ENCODE measurements around the gene TAP1. TPM values are rescaled to one million over a fixed set of nuclear protein-coding genes. Genes with fewer than 3 reads are reported as not detected.

TAP1 gene
- total and polyA plus RNA-seq, 2 donors (not counting 3 experiments of a cell fraction or from before 2014, with no cell fraction given) = 15.6 to 25.9 TPM

DNA sequence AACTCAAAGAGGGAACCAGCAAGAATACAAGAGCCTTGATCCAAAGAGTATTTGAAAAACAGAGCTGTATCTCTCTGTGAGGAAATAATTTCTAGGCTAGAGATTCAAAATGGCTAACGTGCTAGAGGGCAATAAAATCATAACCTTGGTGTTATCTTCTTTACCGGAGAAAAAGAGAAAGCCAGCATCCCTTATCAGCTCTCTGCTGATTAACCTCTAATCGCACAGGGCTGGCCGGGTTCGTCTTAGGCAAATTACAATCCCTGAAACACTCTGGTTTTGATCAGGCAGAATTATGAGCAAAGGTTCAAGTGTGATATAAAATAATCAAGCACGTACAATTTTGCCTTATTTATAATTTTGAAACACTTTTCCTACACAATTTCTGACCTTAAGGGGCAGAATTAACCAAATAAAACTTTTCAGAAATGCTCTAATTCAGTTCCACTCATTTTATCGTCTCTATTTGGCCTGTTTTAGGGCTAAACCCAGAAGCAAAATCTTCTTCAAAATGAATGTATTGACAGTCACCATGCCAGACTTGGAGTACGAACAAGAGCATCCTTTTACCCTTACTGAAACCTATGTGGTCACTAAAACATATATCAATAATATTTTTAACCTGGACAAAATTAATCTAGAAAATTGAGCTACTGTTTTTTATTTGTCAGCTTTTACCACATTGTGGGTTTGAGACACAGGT lies 14.2 kb upstream of the TAP1 start:
- no peaks in the 10 kb centered on the region for H3K79me2 ChIP-seq (ENCODE audit: control insufficient read depth, insufficient read depth, low read length)
- H3K27ac ChIP-seq (ENCODE audit: insufficient read depth, low read depth, low read length) = no peak overlapping the region
- H3K9ac ChIP-seq (replicated peaks; ENCODE audit: extremely low read depth, insufficient read depth, low read length) = no peak overlapping the region
- ChIA-PET POLR2A (interaction anchor here (0.8 to 1.1 kb wide), 3 partner anchors 29 to 117 kb away, joined by 4 to 8 read pairs (median 4); partner anchors contain the start of gene TAP2), CTCF (interaction anchor here (0.5 to 6.1 kb wide), 82 partner anchors 11 to 916 kb away, joined by 3 to 397 read pairs (median 5); partner anchors contain the start of genes DXO, HLA-DMA, HLA-DPB1 and PSMB8)
- H3K9me1 ChIP-seq (replicated peaks; ENCODE audit: control insufficient read depth, extremely low read depth, insufficient read depth, low read length) = no peaks in the 10 kb centered on the region
- no peak overlapping the region for H2AFZ ChIP-seq (ENCODE audit: low read depth, low read length)
- TF ChIP-seq FOS (IDR thresholded peaks at IDR 0.05; ENCODE audit: borderline replicate concordance, insufficient read depth, low read length) (no peak), EZH2 (IDR thresholded peaks at IDR 0.05; ENCODE audit: borderline replicate concordance, low read depth, low read length, severe bottlenecking) (peak; percentile 26)
- no peak for DNase-seq (ENCODE audit: low read depth, low spot score)
- H3K4me2 ChIP-seq (ENCODE audit: insufficient read depth, low read length) = no peak overlapping the region
- H3K4me1 ChIP-seq (ENCODE audit: control insufficient read depth, extremely low read depth, insufficient read depth, low read length) = no peaks in the 10 kb centered on the region
- intact Hi-C loops (cut with micrococcal nuclease) = loop anchor here (1.0 to 10.0 kb wide), 7 partner anchors 29 to 453 kb away; partner anchors contain the start of gene TAP2
- dilution Hi-C loops (cut with MboI; ENCODE audit: extremely low pct_ligation_motif_present, low sequenced_read_pairs) = no loop called here
- no peak overlapping the region for H3K4me3 ChIP-seq (replicated peaks in 1 of 3; ENCODE audit: insufficient read depth in 1 of 3, low read depth in 1 of 3, low read length in 3 of 3)
- H4K20me1 ChIP-seq (replicated peaks; ENCODE audit: control insufficient read depth, extremely low read depth, insufficient read depth, low read length) = no peaks in the 10 kb centered on the region
- no peak for FAIRE-seq
- no peaks in the 10 kb centered on the region for H3K36me3 ChIP-seq (ENCODE audit: control insufficient read depth in 2 of 2, extremely low read depth in 1 of 2, insufficient read depth in 2 of 2, low read length in 2 of 2)
- no TSS peak for BruUV-seq (replicated peaks)
- H3K9me3 ChIP-seq (replicated peaks; ENCODE audit: control insufficient read depth, insufficient read depth, low read length) = no peaks in the 10 kb centered on the region
- peaks cover 33 to 58% of the 10 kb centered on the region in 2 experiments for H3K27me3 ChIP-seq (ENCODE audit: control insufficient read depth in 2 of 2, insufficient read depth in 2 of 2, low read length in 2 of 2)

DNA sequence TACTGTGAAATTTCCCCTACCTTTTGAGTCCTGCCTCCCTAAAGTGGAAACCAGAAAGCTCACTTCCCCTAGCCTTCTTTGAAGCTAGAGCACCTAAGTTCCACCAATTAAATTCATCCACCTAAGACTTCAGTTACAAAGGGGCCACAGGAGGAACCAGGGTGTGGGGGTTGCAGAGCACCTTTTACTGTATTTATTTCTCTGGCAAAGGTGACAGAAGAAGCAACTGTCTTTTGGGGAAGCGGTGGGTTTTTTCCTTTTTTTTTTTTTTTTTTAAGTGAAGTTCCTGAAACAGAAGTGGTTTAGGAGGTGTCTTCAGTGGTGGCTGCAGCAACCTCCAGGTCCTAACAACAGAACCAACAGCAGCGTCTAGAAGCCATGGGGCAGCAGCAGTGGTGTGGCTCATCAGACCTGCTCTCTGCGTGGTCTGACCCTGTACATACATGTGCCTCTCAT lies 13.5 kb upstream of the TAP1 start:
- H2AFZ ChIP-seq (ENCODE audit: low read depth, low read length) = no peak overlapping the region
- H3K36me3 ChIP-seq (ENCODE audit: control insufficient read depth in 2 of 2, extremely low read depth in 1 of 2, insufficient read depth in 2 of 2, low read length in 2 of 2) = no peaks in the 10 kb centered on the region
- dilution Hi-C loops (cut with MboI; ENCODE audit: extremely low pct_ligation_motif_present, low sequenced_read_pairs) (no loop called here), intact Hi-C loops (cut with micrococcal nuclease) (loop anchor here (5.0 to 10.0 kb wide), 2 partner anchors 162 to 435 kb away; no protein-coding TSS in a partner anchor)
- FAIRE-seq = no peak
- H3K79me2 ChIP-seq (ENCODE audit: control insufficient read depth, insufficient read depth, low read length) = no peaks in the 10 kb centered on the region
- H3K9me3 ChIP-seq (replicated peaks; ENCODE audit: control insufficient read depth, insufficient read depth, low read length) = no peaks in the 10 kb centered on the region
- H3K4me3 ChIP-seq (replicated peaks in 1 of 3; ENCODE audit: insufficient read depth in 1 of 3, low read depth in 1 of 3, low read length in 3 of 3) = no peak overlapping the region
- no peaks in the 10 kb centered on the region for H3K9me1 ChIP-seq (replicated peaks; ENCODE audit: control insufficient read depth, extremely low read depth, insufficient read depth, low read length)
- POLR2A ChIA-PET = interaction anchor here (1.1 kb wide), 1 partner anchor 105 kb away, joined by 4 read pairs; no protein-coding TSS in a partner anchor
- peaks cover 33 to 54% of the 10 kb centered on the region in 2 experiments for H3K27me3 ChIP-seq (ENCODE audit: control insufficient read depth in 2 of 2, insufficient read depth in 2 of 2, low read length in 2 of 2)
- no TSS peak for BruUV-seq (replicated peaks)
- TF ChIP-seq, protein P1, sequence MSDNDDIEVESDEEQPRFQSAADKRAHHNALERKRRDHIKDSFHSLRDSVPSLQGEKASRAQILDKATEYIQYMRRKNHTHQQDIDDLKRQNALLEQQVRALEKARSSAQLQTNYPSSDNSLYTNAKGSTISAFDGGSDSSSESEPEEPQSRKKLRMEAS (IDR thresholded peaks at IDR 0.05; ENCODE audit: insufficient read depth, insufficient read length) = no peak
- TF ChIP-seq POLR2AphosphoS5 (IDR thresholded peaks at IDR 0.05; ENCODE audit: insufficient read depth, low read depth, low read length) (no peak), EZH2 (IDR thresholded peaks at IDR 0.05; ENCODE audit: borderline replicate concordance, low read depth, low read length, severe bottlenecking) (peak; percentile 15), GATA2 (IDR thresholded peaks at IDR 0.05; ENCODE audit: insufficient read depth, insufficient read length, low read depth, low read length) (no peak), JUN (IDR thresholded peaks at IDR 0.05; ENCODE audit: borderline replicate concordance, insufficient read depth, insufficient read length, low read depth) (no peak)
- TF ChIP-seq, protein P2, sequence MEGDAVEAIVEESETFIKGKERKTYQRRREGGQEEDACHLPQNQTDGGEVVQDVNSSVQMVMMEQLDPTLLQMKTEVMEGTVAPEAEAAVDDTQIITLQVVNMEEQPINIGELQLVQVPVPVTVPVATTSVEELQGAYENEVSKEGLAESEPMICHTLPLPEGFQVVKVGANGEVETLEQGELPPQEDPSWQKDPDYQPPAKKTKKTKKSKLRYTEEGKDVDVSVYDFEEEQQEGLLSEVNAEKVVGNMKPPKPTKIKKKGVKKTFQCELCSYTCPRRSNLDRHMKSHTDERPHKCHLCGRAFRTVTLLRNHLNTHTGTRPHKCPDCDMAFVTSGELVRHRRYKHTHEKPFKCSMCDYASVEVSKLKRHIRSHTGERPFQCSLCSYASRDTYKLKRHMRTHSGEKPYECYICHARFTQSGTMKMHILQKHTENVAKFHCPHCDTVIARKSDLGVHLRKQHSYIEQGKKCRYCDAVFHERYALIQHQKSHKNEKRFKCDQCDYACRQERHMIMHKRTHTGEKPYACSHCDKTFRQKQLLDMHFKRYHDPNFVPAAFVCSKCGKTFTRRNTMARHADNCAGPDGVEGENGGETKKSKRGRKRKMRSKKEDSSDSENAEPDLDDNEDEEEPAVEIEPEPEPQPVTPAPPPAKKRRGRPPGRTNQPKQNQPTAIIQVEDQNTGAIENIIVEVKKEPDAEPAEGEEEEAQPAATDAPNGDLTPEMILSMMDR (IDR thresholded peaks at IDR 0.05; ENCODE audit: extremely low read depth in 1 of 2, insufficient read depth in 1 of 2, low read depth in 1 of 2, low read length in 2 of 2) = no peak
- no peak overlapping the region for H3K9ac ChIP-seq (replicated peaks; ENCODE audit: extremely low read depth, insufficient read depth, low read length)
- no peak overlapping the region for H3K27ac ChIP-seq (ENCODE audit: insufficient read depth, low read depth, low read length)
- DNase-seq (ENCODE audit: low read depth, low spot score) = no peak
- H3K4me2 ChIP-seq (ENCODE audit: insufficient read depth, low read length) = no peak overlapping the region
- H4K20me1 ChIP-seq (replicated peaks; ENCODE audit: control insufficient read depth, extremely low read depth, insufficient read depth, low read length) = no peaks in the 10 kb centered on the region
- no peaks in the 10 kb centered on the region for H3K4me1 ChIP-seq (ENCODE audit: control insufficient read depth, extremely low read depth, insufficient read depth, low read length)
- CTCF ChIA-PET = interaction anchor here (1.0 to 6.1 kb wide), 22 partner anchors 10 to 452 kb away, joined by 3 to 397 read pairs (median 15); partner anchors contain the start of genes PSMB8, PSMB9, TAP1 and TAP2
